Urinary bladder (tissue), 4 donors: ENCODE results near the gene METTL4. TPM values are rescaled to one million over a fixed set of nuclear protein-coding genes. Genes with fewer than 3 reads are reported as not detected.
A peak's percentile ranks its signal among the peaks of the same experiment; 100 is the strongest.

ENCODE experiments used
- DNase-seq: peaks from one replicate; pipeline ENCODE4 v3.0.0-alpha.2; 2015; ENCODE audit errors: extremely low spot score
- H3K27ac ChIP-seq: one replicate; pipeline ENCODE4 v1.5.1; 2013; ENCODE audit warnings: low read depth, mild to moderate bottlenecking, moderate library complexity
- H3K36me3 ChIP-seq: one replicate; pipeline ENCODE4 v1.6.1; 2013; ENCODE audit warnings: mild to moderate bottlenecking, moderate library complexity; ENCODE audit not compliant: insufficient read depth
- H3K4me1 ChIP-seq: one replicate; pipeline ENCODE4 v1.6.1; 2013; ENCODE audit warnings: mild to moderate bottlenecking, moderate library complexity; ENCODE audit not compliant: insufficient read depth
- H3K4me3 ChIP-seq: one replicate; pipeline ENCODE4 v1.5.1; 2013; ENCODE audit warnings: low read depth, low read length
- WGBS: extraction: QIAGEN DNeasy Blood & Tissue Kit; methylation state at CpG from one replicate; pipeline ENCODE4 v1.1.7; 2013; 5-methylcytosine and 5-hydroxymethylcytosine counted together
- polyA plus RNA-seq: library from polyadenylated mRNA; stranded (reverse); fragments of 200-250 nt; gene quantifications from one replicate; pipeline ENCODE4 v1.2.3, GENCODE V29; 2013
- total RNA-seq: library from RNA; depleted of rRNA; stranded (reverse); fragments of >200 nt; gene quantifications from one replicate; pipeline ENCODE4 v1.2.3, GENCODE V29; 2014
- donor health status: healthy with polysubstance abuse.
- donor health status: healthy.

METTL4 gene
- total and polyA plus RNA-seq, 2 donors, result 8.3 to 30.5 TPM

DNA sequence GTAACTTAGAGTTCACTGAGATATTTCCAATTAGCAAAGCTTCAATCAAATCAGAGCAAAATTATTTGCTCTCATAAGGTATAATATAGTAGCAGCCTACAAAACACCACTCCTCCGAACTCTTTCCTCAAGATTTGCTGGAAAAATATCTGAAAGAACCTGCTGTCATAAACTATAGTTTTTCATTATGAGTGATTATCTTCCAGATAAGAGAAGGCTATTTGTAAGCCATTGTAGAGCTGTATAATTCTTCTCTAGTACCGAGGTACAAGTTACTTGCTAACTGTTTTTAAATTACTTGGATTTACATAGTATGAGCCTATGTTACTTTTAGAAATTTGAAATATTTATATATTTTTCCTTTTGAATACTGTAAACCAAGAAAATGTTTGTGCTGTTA lies 2.1 kb upstream of the METTL4 start:
- Histone ChIP-seq H3K4me3 (no peak overlapping the region), H3K4me1 (peaks cover 2% of the 10 kb centered on the region), H3K27ac (no peak overlapping the region), H3K36me3 (no peaks in the 10 kb centered on the region)
- 32% methylated on average over 2 of the region's 2 CpGs for WGBS
- no peak for DNase-seq

DNA sequence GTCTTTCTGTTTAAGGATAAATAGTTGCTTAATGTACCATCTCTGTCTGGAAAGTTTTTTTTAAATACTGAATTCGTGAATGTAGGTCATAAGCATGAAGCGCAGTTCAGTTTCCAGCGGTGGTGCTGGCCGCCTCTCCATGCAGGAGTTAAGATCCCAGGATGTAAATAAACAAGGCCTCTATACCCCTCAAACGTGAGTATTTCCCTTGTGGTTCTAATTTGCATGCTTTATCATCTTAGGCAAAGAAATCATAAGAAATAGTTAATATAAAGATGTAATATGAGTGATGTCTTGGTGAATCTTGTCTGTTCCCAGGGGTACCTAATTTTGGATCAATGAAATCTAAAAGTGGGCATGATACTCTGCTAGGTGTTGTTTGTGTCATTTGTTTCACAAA lies 1.6 kb upstream of the METTL4 start:
- no peaks in the 10 kb centered on the region for H3K36me3 ChIP-seq
- no peak overlapping the region for H3K4me3 ChIP-seq
- DNase-seq, result no peak
- peaks cover 2% of the 10 kb centered on the region for H3K4me1 ChIP-seq
- WGBS, result 18% methylated on average over 5 of the region's 5 CpGs
- no peak overlapping the region for H3K27ac ChIP-seq

DNA sequence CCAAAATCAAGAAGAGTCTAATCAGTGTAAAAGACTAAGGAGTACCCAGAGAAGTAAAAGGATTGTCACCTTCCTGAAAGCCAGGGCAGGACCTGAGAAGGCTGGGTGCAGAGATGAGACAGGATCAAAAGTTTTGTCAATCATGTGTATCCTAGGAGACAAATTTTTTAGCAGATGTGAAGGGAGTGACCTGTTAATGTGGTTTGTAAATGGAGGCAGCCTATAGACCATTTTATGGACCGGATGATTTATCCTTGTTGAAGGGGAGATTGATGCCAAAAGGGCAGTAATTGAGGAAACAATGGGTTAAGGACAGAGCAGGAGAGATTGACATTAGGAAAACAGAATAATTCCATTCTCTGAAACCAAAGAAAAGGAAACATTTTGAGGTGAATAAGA lies 865 bp upstream of the METTL4 start:
- no peak overlapping the region for H3K4me3 ChIP-seq
- H3K36me3 ChIP-seq, result no peaks in the 10 kb centered on the region
- DNase-seq, result no peak
- no peak overlapping the region for H3K27ac ChIP-seq
- WGBS, result 1% methylated on average over 1 of the region's 1 CpG
- peaks cover 2% of the 10 kb centered on the region for H3K4me1 ChIP-seq

DNA sequence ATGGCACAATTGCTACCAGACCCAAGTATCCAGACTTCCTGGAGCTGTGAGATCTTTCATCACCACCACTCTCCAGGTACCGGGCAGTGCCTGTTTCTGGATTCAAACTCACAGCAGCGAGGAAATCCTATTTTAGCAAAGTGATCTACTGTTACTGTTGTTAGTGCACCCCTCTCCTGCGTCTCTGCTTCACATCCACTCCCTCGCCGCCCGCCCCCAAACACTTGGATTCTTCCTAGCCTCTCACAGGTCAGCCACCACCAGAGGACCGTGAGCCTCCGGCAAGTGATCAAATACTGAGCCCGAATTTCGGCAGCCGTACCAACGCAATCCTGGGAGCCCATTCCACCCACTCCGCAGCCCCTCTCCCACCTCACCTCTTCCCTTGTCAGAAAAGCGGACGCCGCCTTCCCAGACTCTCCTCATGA lies 519 bp downstream of the METTL4 start:
- peak overlapping the region; percentile 94 for H3K27ac ChIP-seq
- H3K4me3 ChIP-seq, result peak overlapping the region; percentile 60
- H3K4me1 ChIP-seq, result peaks cover 2% of the 10 kb centered on the region
- DNase-seq, result peak; percentile 42
- H3K36me3 ChIP-seq, result no peaks in the 10 kb centered on the region
- 0% methylated on average over 16 of the region's 16 CpGs for WGBS

DNA sequence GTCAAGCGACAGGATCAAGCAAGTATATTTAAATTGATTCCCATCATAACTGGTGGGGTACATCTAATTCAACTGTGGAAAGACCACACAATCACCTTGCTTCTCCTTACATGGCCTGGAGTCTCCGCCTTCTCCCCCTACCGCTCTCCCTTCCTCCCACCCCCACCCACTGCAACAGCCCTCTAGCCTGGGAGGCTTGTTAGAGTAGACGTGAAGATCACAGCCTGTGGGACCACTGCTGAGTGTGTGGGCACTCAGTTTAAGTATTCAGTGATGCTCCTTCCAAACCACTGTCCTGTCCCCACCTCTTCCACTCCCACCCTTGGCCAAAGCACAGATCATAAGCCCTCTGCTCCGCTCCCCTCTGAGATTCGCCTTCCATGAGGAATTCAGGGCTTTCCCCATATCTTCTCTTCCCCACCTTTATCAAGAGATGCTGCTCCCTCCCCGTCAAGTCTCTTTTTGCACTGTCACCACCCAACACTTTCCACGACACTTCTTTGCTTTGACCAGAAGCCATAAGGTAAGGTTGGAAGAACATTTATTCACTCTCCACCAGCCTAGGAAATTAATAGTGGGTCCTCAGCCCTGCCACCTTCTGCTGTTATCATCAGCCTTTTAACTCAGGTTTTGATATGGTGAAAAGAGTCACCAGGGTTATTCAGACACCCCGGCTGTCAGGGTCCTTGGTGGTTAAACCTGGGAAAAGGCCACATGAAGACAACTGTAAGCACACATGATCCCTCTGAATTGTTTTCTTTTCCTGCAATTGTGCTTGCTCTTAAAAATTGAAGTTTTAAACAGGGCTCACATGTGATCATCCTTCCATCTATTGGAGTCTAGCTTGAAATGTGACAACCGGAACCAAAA lies 1.7 kb downstream of the METTL4 start:
- no peak overlapping the region for H3K4me3 ChIP-seq
- H3K4me1 ChIP-seq, result peaks cover 2% of the 10 kb centered on the region
- H3K36me3 ChIP-seq, result no peaks in the 10 kb centered on the region
- 85% methylated on average over 10 of the region's 10 CpGs for WGBS
- H3K27ac ChIP-seq, result no peak overlapping the region
- no peak for DNase-seq

DNA sequence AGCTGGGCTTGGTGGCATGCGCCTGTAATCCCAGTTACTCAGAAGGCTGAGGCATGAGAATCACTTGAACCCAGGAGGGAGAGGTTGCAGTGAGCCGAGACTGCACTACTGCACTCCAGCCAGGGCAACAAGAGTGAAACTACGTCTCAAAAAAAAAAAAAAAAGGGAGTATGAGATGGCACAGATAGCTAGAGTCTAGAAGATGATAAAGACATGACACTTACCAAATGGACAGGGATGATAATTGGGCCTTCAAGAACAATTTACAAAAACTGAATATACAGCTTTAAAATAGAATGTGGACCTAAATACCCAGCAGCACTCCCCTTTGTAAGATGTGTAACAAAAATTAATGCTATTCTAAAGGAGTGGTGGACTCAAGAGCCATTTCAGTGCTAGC lies 2.7 kb downstream of the METTL4 start:
- H3K27ac ChIP-seq, result no peak overlapping the region
- no peak overlapping the region for H3K4me3 ChIP-seq
- 91% methylated on average over 3 of the region's 3 CpGs for whole genome bisulfite sequencing
- H3K4me1 ChIP-seq, result peaks cover 2% of the 10 kb centered on the region
- DNase-seq, result no peak
- no peaks in the 10 kb centered on the region for H3K36me3 ChIP-seq

DNA sequence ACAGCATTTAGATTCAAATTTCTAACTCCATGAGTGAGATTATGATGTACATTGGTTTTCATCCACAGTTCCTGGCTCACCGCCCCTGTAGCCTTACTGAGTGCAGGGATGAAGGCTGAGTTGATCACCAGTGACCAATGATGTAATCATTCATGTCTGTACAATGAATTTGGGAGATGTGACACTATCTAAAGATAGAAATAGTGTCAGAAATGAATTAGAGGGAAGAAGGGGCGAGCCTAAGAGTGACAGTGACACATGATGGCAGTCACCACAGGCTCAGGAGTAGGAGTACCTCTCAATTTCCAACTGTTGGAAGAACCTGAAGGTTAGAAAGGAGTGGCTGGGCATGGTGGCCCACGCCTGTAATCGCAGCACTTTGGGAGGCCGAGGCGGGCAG lies 3.2 kb downstream of the METTL4 start:
- H3K4me1 ChIP-seq, result peaks cover 2% of the 10 kb centered on the region
- 79% methylated on average over 6 of the region's 6 CpGs for WGBS
- DNase-seq, result no peak
- no peak overlapping the region for H3K27ac ChIP-seq
- no peaks in the 10 kb centered on the region for H3K36me3 ChIP-seq
- H3K4me3 ChIP-seq, result no peak overlapping the region

DNA sequence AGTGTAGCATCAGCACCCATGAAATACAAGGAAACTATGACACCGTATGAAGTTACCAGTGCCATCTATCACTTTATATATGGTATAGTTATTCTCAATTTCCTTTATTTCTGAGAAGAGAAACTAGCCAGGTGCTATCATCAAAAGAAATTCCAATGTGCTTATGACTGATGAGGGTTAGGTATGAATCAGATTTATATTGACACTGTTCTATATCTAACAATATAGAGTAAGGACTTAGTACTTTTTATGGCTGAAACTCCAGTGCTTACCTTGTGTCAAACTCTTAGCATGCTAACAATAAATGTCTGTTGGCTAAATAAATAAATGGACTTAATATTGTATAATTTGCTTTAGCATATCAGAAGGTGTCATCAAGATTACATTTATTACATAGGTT lies 6.9 kb downstream of the METTL4 start:
- WGBS, result 93% methylated on average over 1 of the region's 1 CpG
- Histone ChIP-seq H3K36me3 (no peaks in the 10 kb centered on the region), H3K4me1 (peaks cover under 1% of the 10 kb centered on the region), H3K4me3 (no peak overlapping the region), H3K27ac (no peak overlapping the region)
- DNase-seq, result no peak

DNA sequence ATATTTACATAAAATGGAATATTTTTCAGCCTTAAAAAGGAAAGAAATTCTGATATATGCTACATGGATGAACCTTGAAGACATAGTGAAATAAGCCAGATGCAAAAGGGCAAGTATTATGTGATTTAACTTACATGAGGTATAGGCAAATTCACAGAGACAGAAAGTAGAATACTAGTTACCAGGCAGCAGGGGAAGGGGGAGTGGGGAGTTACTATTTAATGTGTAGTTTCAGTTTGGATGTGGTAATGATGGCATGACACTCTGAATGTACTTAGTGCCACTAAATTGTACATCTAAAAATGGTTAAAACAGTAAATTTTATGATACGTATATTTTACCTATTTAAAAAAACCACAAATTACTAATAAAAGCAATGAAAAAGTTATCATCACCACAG lies 12.1 kb downstream of the METTL4 start:
- no peak for DNase-seq
- no peak overlapping the region for H3K4me3 ChIP-seq
- H3K4me1 ChIP-seq, result no peaks in the 10 kb centered on the region
- 92% methylated on average over 1 of the region's 1 CpG for WGBS
- H3K36me3 ChIP-seq, result no peaks in the 10 kb centered on the region
- H3K27ac ChIP-seq, result no peak overlapping the region

DNA sequence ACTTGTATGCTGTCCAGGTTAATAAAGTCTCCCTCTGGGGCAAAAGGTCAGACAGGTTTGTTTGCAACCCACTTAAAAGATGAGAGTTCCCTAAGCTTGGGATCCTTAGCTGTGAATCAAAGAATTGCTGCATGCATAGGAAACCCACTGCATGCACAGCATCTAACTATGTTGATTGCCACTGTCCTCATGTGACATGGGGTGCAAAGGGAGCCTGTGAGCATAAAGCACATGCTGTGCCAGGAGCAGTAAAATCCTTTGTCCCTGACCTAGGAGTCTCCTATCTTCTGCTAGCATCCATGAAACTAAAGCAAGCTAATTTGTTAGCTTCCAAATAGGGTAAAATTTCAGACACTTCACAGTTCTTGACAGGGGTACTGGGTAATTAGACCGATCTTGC lies 13.8 kb downstream of the METTL4 start:
- no peak for DNase-seq
- H3K27ac ChIP-seq, result no peak overlapping the region
- H3K4me3 ChIP-seq, result no peak overlapping the region
- no peaks in the 10 kb centered on the region for H3K36me3 ChIP-seq
- H3K4me1 ChIP-seq, result no peaks in the 10 kb centered on the region
- 0% methylated on average over 1 of the region's 1 CpG for WGBS

DNA sequence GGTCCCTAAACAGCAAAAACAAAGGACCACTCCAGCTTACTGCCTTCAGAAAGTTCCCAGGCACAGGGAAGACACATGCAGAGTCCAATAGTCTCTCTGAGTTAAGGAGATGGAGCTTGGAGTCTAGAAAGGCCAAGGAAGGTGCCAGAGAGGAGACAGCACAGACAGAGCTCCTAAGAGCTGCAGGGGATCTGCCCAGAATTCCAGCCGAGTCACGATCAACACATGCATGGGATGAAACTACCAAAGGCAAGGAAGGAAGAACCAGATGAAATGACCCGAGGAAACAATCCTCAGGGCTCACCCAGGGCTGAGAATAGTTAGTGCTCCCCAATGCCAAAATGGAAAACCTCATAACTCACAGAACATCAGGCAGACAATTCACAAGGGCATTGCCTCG lies 15.4 kb downstream of the METTL4 start:
- WGBS, result 80% methylated on average over 4 of the region's 4 CpGs
- Histone ChIP-seq H3K4me1 (no peaks in the 10 kb centered on the region), H3K4me3 (no peak overlapping the region), H3K36me3 (no peaks in the 10 kb centered on the region), H3K27ac (no peak overlapping the region)
- no peak for DNase-seq

DNA sequence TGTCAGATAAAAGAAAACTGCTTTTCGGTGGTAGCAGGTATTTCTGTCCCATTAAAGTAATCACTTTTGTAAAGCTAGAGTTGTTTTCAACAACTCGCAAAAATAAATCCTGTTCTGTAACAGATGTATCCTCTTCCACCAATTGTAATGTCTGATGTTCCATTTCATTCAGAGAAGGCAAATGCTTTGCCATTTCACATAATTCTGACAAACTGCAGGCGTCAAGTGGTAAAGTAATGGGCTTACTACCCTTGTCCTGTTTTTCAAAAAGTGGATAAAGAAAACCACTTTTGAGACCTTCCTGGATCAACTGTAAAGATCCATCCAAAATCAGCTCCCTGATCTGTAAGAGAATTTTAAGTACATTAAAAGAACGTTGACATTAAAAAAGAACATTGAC lies 16.6 kb downstream of the METTL4 start:
- Histone ChIP-seq H3K27ac (no peak overlapping the region), H3K4me3 (no peak overlapping the region), H3K4me1 (no peaks in the 10 kb centered on the region), H3K36me3 (no peaks in the 10 kb centered on the region)
- DNase-seq, result no peak
- 68% methylated on average over 4 of the region's 4 CpGs for WGBS

DNA sequence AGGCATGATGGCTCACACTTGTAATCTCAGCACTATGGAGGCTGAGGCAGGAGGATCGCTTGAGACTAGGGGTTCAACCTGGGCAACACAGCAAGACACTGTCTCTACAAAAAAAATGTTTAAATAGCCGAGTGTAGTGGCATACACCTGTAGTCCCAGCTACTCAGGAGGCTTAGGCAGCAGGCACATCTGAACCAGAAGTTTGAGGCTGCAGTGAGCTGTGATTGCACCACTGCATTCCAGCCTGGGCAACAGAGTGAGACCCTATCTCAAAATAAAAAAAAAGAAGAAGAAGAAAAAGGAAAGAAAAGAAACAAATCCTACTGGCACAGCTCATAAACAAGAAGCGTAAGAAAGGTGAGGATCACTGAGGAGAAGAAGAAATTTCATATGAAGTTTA lies 19.9 kb downstream of the METTL4 start:
- DNase-seq, result no peak
- H3K4me3 ChIP-seq, result no peak overlapping the region
- no peak overlapping the region for H3K27ac ChIP-seq
- no peaks in the 10 kb centered on the region for H3K4me1 ChIP-seq
- no peaks in the 10 kb centered on the region for H3K36me3 ChIP-seq
- WGBS, result 78% methylated on average over 3 of the region's 3 CpGs

DNA sequence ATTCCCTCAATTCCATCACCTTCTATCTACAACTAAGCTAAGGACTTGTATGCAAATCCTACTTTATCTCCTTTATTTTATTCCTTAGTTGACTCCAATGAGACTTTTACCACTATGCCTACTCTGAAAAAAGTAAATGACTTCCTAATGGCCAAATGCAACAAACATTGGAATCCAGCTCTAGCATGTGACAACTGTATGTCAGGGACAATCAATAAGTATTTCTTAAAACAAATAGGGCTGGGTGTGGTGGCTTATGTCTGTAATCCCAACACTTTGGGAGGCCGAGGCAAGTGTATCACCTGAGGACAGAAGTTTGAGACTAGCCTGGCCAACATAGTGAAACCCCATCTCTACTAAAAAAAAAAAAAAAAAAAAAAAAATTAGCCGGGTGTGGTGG lies 21.8 kb downstream of the METTL4 start:
- Histone ChIP-seq H3K4me3 (no peak overlapping the region), H3K36me3 (no peaks in the 10 kb centered on the region), H3K27ac (no peak overlapping the region), H3K4me1 (no peaks in the 10 kb centered on the region)
- no peak for DNase-seq
- 98% methylated on average over 2 of the region's 2 CpGs for WGBS
